Endothelial cell of hepatic sinusoid (primary cell): ENCODE measurements around the gene HHIP.

ENCODE experiments used
- in situ Hi-C: cut with HindIII; loops from 2 replicates; pipeline ENCODE4 v1.10.0; 2017; ENCODE audit warnings: low sequenced_read_pairs

HHIP gene

GRCh38 chr4:144653781-144654545 is 8.0 kb downstream of the HHIP start:
- in situ Hi-C loops, result no loop called here

GRCh38 chr4:144655491-144655890 is 9.5 kb downstream of the HHIP start:
- in situ Hi-C loops, result no loop called here

- in situ Hi-C loops, result no loop called here
Measured at GRCh38 chr4:144656850-144657249, 10.9 kb downstream of the HHIP start.

GRCh38 chr4:144658015-144658567 is 12.1 kb downstream of the HHIP start:
- in situ Hi-C loops, result no loop called here

GRCh38 chr4:144658903-144659302 is 12.9 kb downstream of the HHIP start:
- in situ Hi-C loops, result no loop called here

GRCh38 chr4:144659447-144659846 is 13.5 kb downstream of the HHIP start:
- in situ Hi-C loops, result no loop called here

- in situ Hi-C loops, result no loop called here
Measured at GRCh38 chr4:144663834-144664475, 18.0 kb downstream of the HHIP start.

GRCh38 chr4:144666539-144667175 is 20.7 kb downstream of the HHIP start:
- in situ Hi-C loops, result no loop called here

- in situ Hi-C loops, result no loop called here
Measured at GRCh38 chr4:144667500-144667899, 21.5 kb downstream of the HHIP start.

- in situ Hi-C loops, result loop anchor here (5.0 kb wide), 1 partner anchor 42 kb away; no protein-coding TSS in a partner anchor
Measured at GRCh38 chr4:144670776-144671175, 24.8 kb downstream of the HHIP start.

- in situ Hi-C loops, result loop anchor here (5.0 kb wide), 1 partner anchor 38 kb away; no protein-coding TSS in a partner anchor
Measured at GRCh38 chr4:144674711-144675110, 28.8 kb downstream of the HHIP start.

- in situ Hi-C loops, result loop anchor here (5.0 kb wide), 1 partner anchor 85 kb away; no protein-coding TSS in a partner anchor
Measured at GRCh38 chr4:144681806-144682205, 35.9 kb downstream of the HHIP start.

GRCh38 chr4:144683516-144683915 is 37.6 kb downstream of the HHIP start:
- in situ Hi-C loops, result loop anchor here (5.0 kb wide), 1 partner anchor 86 kb away; no protein-coding TSS in a partner anchor

GRCh38 chr4:144685911-144686310 is 40.0 kb downstream of the HHIP start:
- in situ Hi-C loops, result no loop called here

- in situ Hi-C loops, result no loop called here
Measured at GRCh38 chr4:144686921-144687320, 41.0 kb downstream of the HHIP start.

GRCh38 chr4:144687466-144687865 is 41.5 kb downstream of the HHIP start:
- in situ Hi-C loops, result no loop called here

GRCh38 chr4:144688035-144688569 is 42.1 kb downstream of the HHIP start:
- in situ Hi-C loops, result no loop called here

GRCh38 chr4:144689125-144689524 is 43.2 kb downstream of the HHIP start:
- in situ Hi-C loops, result no loop called here

- in situ Hi-C loops, result no loop called here
Measured at GRCh38 chr4:144695721-144696120, 49.8 kb downstream of the HHIP start.

GRCh38 chr4:144696376-144696775 is 50.4 kb downstream of the HHIP start:
- in situ Hi-C loops, result no loop called here

GRCh38 chr4:144699565-144699964 is 53.6 kb downstream of the HHIP start:
- in situ Hi-C loops, result no loop called here
